GM19193 (cell line): ENCODE results near the gene DIABLO.

Source experiments
- POLR2A ChIP-seq: IDR thresholded peaks from 4 replicates; pipeline ENCODE4 v1.6.1; 2011; ENCODE audit not compliant: insufficient read depth, insufficient read length; ENCODE audit errors: extremely low read depth

DIABLO gene

GRCh38 chr12:122225683-122226365 lies at the start of gene DIABLO:
DIABLO (minus strand) TSS chr12:122226052; CDS start chr12:122226014, 38 bp downstream.
- peak; percentile 99 for TF ChIP-seq POLR2A

GRCh38 chr12:122275459-122275858 lies 49.6 kb upstream of the DIABLO start:
- no peak for TF ChIP-seq POLR2A

DNA sequence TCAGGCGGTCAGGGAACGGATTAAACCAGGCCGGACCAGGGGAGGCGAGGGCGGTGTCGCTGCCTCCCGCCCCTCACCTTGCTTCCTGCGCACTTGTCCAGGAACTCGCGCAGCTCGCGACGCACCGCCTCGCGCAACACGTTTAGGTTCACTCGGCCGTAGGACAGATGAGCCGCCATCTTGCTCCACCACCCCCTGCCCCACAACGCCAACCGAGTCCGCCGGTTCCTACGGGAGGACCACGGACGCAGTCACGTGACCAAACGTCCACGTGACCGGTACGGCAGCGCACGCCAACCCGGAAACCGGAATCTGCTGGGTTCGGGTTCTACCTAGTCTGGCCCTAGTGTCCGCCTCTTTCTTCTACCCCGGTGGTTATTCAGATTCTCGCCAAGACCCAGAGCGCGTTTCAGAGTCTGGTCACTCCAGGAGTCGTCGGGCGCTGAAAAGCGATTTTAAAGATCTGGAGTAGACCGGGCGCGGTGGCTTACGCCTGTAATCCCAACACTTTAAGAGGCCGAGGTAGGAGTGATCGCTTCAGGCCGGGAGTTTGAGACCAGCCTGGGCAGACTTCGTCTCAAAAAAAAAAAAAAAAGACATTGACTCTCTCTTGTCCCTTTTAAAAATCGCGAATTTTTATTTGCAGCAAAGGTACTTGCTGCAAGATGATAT lies 40.5 kb upstream of the DIABLO start, which contains the start of gene VPS33A:
TSS of gene VPS33A (minus strand) at position 265 of the 672 bp plus-strand sequence. CDS start at position 179, 86 bp downstream.
- TF ChIP-seq POLR2A: peak; percentile 93

- TF ChIP-seq POLR2A: no peak
These were observed 40.0 kb upstream of the DIABLO start for GRCh38 chr12:122265886-122266229.

- no peak for TF ChIP-seq POLR2A
These were observed 39.6 kb upstream of the DIABLO start for GRCh38 chr12:122265476-122265875.

DNA sequence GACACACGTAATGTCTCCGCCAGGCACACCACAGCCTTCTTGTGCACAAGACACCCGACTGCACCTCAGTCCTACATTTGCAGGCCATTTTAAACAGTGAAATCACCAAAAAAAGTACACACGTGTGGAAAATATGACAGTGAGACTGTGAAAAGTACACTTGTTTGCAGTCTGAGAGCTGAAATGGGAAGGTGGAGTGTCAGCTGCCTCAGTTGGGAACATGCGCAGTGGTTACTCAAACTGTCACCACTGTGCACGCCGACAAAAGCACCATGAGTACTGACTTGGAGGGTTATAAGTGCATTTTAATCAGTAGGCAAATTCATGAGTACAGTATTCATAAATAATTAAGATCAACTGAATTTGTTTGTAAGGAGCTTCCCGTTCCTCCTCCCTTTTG lies 24.7 kb upstream of the DIABLO start:
- no peak for TF ChIP-seq POLR2A

- no peak for TF ChIP-seq POLR2A
These were observed 24.2 kb upstream of the DIABLO start for GRCh38 chr12:122250047-122250446.

DNA sequence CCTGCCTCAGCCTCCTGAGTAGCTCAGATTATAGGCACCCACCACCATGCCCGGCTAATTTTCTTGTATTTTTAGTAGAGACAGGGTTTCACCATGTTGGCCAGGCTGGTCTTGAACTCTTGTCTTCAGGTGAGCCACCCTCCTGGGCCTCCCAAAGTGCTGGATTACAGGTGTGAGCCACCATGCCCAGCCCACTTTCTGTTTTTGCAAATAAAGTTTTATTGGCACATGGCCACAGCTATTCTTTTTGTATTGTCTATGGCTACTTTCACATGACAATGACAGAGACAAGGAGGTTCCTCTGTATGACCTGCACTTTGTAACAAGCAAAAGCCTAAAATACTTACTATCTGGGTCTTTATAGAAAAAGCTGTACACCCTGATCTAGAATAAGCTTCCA lies 19.7 kb upstream of the DIABLO start:
- no peak for TF ChIP-seq POLR2A

- no peak for TF ChIP-seq POLR2A
These were observed 18.9 kb upstream of the DIABLO start for GRCh38 chr12:122244565-122245371.

- TF ChIP-seq POLR2A: no peak
These were observed 18.1 kb upstream of the DIABLO start for GRCh38 chr12:122243965-122244364.

GRCh38 chr12:122238861-122239260 lies 13.0 kb upstream of the DIABLO start:
- TF ChIP-seq POLR2A: no peak

GRCh38 chr12:122235741-122236140 lies 9.9 kb upstream of the DIABLO start:
- no peak for TF ChIP-seq POLR2A

- TF ChIP-seq POLR2A: no peak
These were observed 6.8 kb upstream of the DIABLO start for GRCh38 chr12:122232691-122233090.

- no peak for TF ChIP-seq POLR2A
These were observed 4.9 kb upstream of the DIABLO start for GRCh38 chr12:122230798-122231197.

DNA sequence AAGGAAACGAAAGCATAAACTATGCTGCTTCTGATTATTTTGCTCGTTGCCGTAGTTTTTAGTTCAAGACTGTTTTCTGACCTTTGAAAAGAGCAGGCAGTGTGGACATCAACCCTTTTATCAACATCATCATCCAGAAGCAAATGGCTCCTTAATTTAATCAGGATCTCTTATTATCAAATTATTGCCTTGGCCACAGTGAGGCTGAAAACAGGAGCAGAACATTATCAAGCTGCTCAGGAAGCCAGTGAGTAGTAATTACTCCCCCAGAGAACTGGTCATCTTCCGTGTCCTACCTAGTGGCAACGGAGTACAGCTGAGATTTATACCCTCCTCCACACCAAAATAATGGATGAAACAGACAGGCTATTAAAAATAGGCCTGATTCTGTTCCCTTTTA lies 2.2 kb upstream of the DIABLO start:
- TF ChIP-seq POLR2A: no peak
